Left kidney (tissue), 8 donors: ENCODE results near the gene SLC25A39. TPM values are rescaled to one million over a fixed set of nuclear protein-coding genes. Genes with fewer than 3 reads are reported as not detected.
A peak's percentile ranks its signal among the peaks of the same experiment; 100 is the strongest.
"Not testable (repeated sequence)": the region's sequence is repeated elsewhere in the genome, so short reads cannot be mapped to it uniquely, and the experiment has no call there.

Experiments used
- DNase-seq: peaks from one replicate; pipeline ENCODE4 v3.0.0-alpha.2; 2013
- long read RNA-seq, 8 donors: transcript quantifications; one replicate each; lab custom pipeline, GENCODE V29; 2026
- polyA plus RNA-seq: library from polyadenylated mRNA; unstranded; fragments of 120-200 nt; gene quantifications from one replicate; pipeline ENCODE4 v1.2.1, GENCODE V29; 2013; ENCODE audit not compliant: insufficient read length

SLC25A39 gene
- 85.4 TPM for polyA plus RNA-seq
- long read RNA-seq, donor 1, transcript SLC25A39-201 (12 exons, 1,607 nt) = major isoform, 41 of 72 reads
- long read RNA-seq, donor 1, transcript SLC25A39-202 (12 exons, 1,565 nt) = minor isoform, 14 of 72 reads
- long read RNA-seq, donor 1, partial matches to known transcripts = 7 of 72 reads
- long read RNA-seq, donor 1, other reads (novel, unspliced or antisense) = 7 of 72 reads
- long read RNA-seq, donor 2, transcript SLC25A39-201 (12 exons, 1,607 nt) = major isoform, 23 of 42 reads
- long read RNA-seq, donor 2, transcript SLC25A39-202 (12 exons, 1,565 nt) = minor isoform, 15 of 42 reads
- long read RNA-seq, donor 2, partial matches to known transcripts = 0 of 42 reads
- long read RNA-seq, donor 2, other reads (novel, unspliced or antisense) = 0 of 42 reads
- long read RNA-seq, donor 3, transcript SLC25A39-201 (12 exons, 1,607 nt) = major isoform, 26 of 31 reads
- long read RNA-seq, donor 3, partial matches to known transcripts = 0 of 31 reads
- long read RNA-seq, donor 3, other reads (novel, unspliced or antisense) = 0 of 31 reads
- long read RNA-seq, donor 4, partial matches to known transcripts = 0 of 2 reads
- long read RNA-seq, donor 4, other reads (novel, unspliced or antisense) = 0 of 2 reads
- long read RNA-seq, donor 5, transcript SLC25A39-202 (12 exons, 1,565 nt) = minor isoform, 10 of 72 reads
- long read RNA-seq, donor 5, transcript SLC25A39-201 (12 exons, 1,607 nt) = major isoform, 54 of 72 reads
- long read RNA-seq, donor 5, partial matches to known transcripts = 5 of 72 reads
- long read RNA-seq, donor 5, other reads (novel, unspliced or antisense) = 0 of 72 reads
- long read RNA-seq, donor 6, transcript SLC25A39-201 (12 exons, 1,607 nt) = major isoform, 31 of 51 reads
- long read RNA-seq, donor 6, transcript SLC25A39-202 (12 exons, 1,565 nt) = minor isoform, 12 of 51 reads
- long read RNA-seq, donor 6, partial matches to known transcripts = 5 of 51 reads
- long read RNA-seq, donor 6, other reads (novel, unspliced or antisense) = 0 of 51 reads
- long read RNA-seq, donor 7, transcript SLC25A39-202 (12 exons, 1,565 nt) = minor isoform, 13 of 60 reads
- long read RNA-seq, donor 7, transcript SLC25A39-201 (12 exons, 1,607 nt) = major isoform, 39 of 60 reads
- long read RNA-seq, donor 7, partial matches to known transcripts = 5 of 60 reads
- long read RNA-seq, donor 7, other reads (novel, unspliced or antisense) = 0 of 60 reads
- long read RNA-seq, donor 8, transcript SLC25A39-201 (12 exons, 1,607 nt) = major isoform, 9 of 15 reads
- long read RNA-seq, donor 8, transcript SLC25A39-202 (12 exons, 1,565 nt) = minor isoform, 5 of 15 reads
- long read RNA-seq, donor 8, partial matches to known transcripts = 0 of 15 reads
- long read RNA-seq, donor 8, other reads (novel, unspliced or antisense) = 0 of 15 reads

- peak; percentile 93 for DNase-seq
Observed at GRCh38 chr17:44324571-44325275, at the start of gene SLC25A39. SLC25A39 (minus strand) TSS chr17:44324823; CDS start chr17:44323562, 1,261 bp downstream.

- DNase-seq = no peak
Observed at GRCh38 chr17:44372036-44372435, 47.4 kb upstream of the SLC25A39 start.

GRCh38 chr17:44369414-44370023 lies 44.9 kb upstream of the SLC25A39 start:
- DNase-seq = not testable (repeated sequence)

GRCh38 chr17:44368391-44369243 lies 44.0 kb upstream of the SLC25A39 start:
- not testable (repeated sequence) for DNase-seq

- DNase-seq = no peak
Observed at GRCh38 chr17:44367231-44367979, 42.8 kb upstream of the SLC25A39 start.

GRCh38 chr17:44365051-44365450 lies 40.4 kb upstream of the SLC25A39 start:
- DNase-seq = not testable (repeated sequence)

- DNase-seq = no peak
Observed at GRCh38 chr17:44363613-44364159, 39.1 kb upstream of the SLC25A39 start, which contains the start of gene FAM171A2. FAM171A2 (minus strand) TSS chr17:44363853; CDS start chr17:44363714, 139 bp downstream.

GRCh38 chr17:44362949-44363612 lies 38.5 kb upstream of the SLC25A39 start:
- DNase-seq = no peak

GRCh38 chr17:44362459-44362948 lies 37.9 kb upstream of the SLC25A39 start:
- DNase-seq = no peak

GRCh38 chr17:44361292-44362260 lies 37.0 kb upstream of the SLC25A39 start:
- no peak for DNase-seq

- peak; percentile 86 for DNase-seq
Observed at GRCh38 chr17:44360826-44361225, 36.2 kb upstream of the SLC25A39 start.

- no peak for DNase-seq
Observed at GRCh38 chr17:44360144-44360533, 35.5 kb upstream of the SLC25A39 start.

GRCh38 chr17:44359458-44360143 lies 35.0 kb upstream of the SLC25A39 start:
- DNase-seq = no peak

GRCh38 chr17:44359006-44359405 lies 34.4 kb upstream of the SLC25A39 start:
- DNase-seq = no peak

GRCh38 chr17:44358066-44358465 lies 33.4 kb upstream of the SLC25A39 start:
- no peak for DNase-seq

- no peak for DNase-seq
Observed at GRCh38 chr17:44356241-44356640, 31.6 kb upstream of the SLC25A39 start.
